H1 (cell line): ENCODE measurements around the gene SNX3.

ENCODE experiments used
- CBX8 ChIP-seq: fragments of 300-800, 300-1000 bp; sonication (generic); IDR thresholded peaks from 2 replicates; pipeline ENCODE4 v1.7.1; 2016; ENCODE audit warnings: low read depth, low read length, borderline replicate concordance
- NANOG ChIP-seq: IDR thresholded peaks from 2 replicates; pipeline ENCODE4 v1.6.1; 2011; ENCODE audit warnings: low read length, low read depth, mild to moderate bottlenecking, inconsistent platforms; ENCODE audit not compliant: insufficient read depth, poor library complexity, severe bottlenecking
- POLR2A ChIP-seq, 2 experiments: IDR thresholded peaks; 1 replicate in 1 of 2; 2 replicates in 1 of 2; pipeline ENCODE4 v1.6.1; 2011; ENCODE audit warnings: low read depth in 2 of 2, low read length in 2 of 2, mild to moderate bottlenecking in 2 of 2; ENCODE audit errors: control extremely low read depth in 1 of 2
- SIX5 ChIP-seq: IDR thresholded peaks from 2 replicates; pipeline ENCODE4 v1.6.1; 2011; ENCODE audit warnings: mild to moderate bottlenecking, low read depth, low read length
- SP1 ChIP-seq: IDR thresholded peaks from 2 replicates; pipeline ENCODE4 v1.6.1; 2011; ENCODE audit warnings: low read depth, low read length
- TAF1 ChIP-seq: IDR thresholded peaks from 2 replicates; pipeline ENCODE4 v1.6.1; 2011; ENCODE audit warnings: mild to moderate bottlenecking, low read depth, low read length
- TAF7 ChIP-seq: optimal IDR thresholded peaks from 2 replicates; pipeline ENCODE3; 2011; ENCODE audit warnings: low read depth, mild to moderate bottlenecking, inconsistent platforms, low read length, moderate library complexity, borderline replicate concordance
- YY1 ChIP-seq: IDR thresholded peaks from 2 replicates; pipeline ENCODE4 v1.6.1; 2011; ENCODE audit warnings: low read depth, mild to moderate bottlenecking, low read length
- TF ChIP-seq, protein P1 (sequence below), 3 experiments: IDR thresholded peaks; 1 replicate in 2 of 3; 2 replicates in 1 of 3; pipeline versions ENCODE4 v1.5.1 to v1.6.1; 2011; ENCODE audit warnings: low read length in 3 of 3, mild to moderate bottlenecking in 3 of 3, inconsistent platforms in 2 of 3, low read depth in 1 of 3, moderate library complexity in 1 of 3; ENCODE audit not compliant: insufficient read depth in 1 of 3; ENCODE audit errors: control extremely low read depth in 1 of 3

GRCh38 chr6:108274546-108274945 is 13.7 kb upstream of the SNX3 start:
- TF ChIP-seq TAF7: no peak
- no peak for TF ChIP-seq SP1
- TF ChIP-seq CBX8: no peak
- TF ChIP-seq, protein P1, sequence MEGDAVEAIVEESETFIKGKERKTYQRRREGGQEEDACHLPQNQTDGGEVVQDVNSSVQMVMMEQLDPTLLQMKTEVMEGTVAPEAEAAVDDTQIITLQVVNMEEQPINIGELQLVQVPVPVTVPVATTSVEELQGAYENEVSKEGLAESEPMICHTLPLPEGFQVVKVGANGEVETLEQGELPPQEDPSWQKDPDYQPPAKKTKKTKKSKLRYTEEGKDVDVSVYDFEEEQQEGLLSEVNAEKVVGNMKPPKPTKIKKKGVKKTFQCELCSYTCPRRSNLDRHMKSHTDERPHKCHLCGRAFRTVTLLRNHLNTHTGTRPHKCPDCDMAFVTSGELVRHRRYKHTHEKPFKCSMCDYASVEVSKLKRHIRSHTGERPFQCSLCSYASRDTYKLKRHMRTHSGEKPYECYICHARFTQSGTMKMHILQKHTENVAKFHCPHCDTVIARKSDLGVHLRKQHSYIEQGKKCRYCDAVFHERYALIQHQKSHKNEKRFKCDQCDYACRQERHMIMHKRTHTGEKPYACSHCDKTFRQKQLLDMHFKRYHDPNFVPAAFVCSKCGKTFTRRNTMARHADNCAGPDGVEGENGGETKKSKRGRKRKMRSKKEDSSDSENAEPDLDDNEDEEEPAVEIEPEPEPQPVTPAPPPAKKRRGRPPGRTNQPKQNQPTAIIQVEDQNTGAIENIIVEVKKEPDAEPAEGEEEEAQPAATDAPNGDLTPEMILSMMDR (IDR thresholded peaks at IDR 0.05; ENCODE audit: control extremely low read depth in 1 of 3, insufficient read depth in 1 of 3, low read depth in 1 of 3, low read length in 3 of 3): no peak
- no peak for TF ChIP-seq TAF1
- no peak for TF ChIP-seq POLR2A (IDR thresholded peaks at IDR 0.05; ENCODE audit: control extremely low read depth in 1 of 2, low read depth in 2 of 2, low read length in 2 of 2)
- no peak for TF ChIP-seq SIX5
- TF ChIP-seq YY1: no peak
- no peak for TF ChIP-seq NANOG
